Activated B cell treated with CpG ODN at 0.5 μM for 24 hours (primary cell): ENCODE results near the gene MCF2L2. TPM values are rescaled to one million over a fixed set of nuclear protein-coding genes. Genes with fewer than 3 reads are reported as not detected.

ENCODE experiments used
- ATAC-seq: fragments of 200-7000 bp; cut with Tn5 transposase; one replicate; pipeline ENCODE4 v1.10.0; 2021; ENCODE audit warnings: low read depth, mild to moderate bottlenecking, moderate library complexity
- CTCF ChIA-PET: fragments of 350-600 bp; sonication (Branson Sonifier 250); formaldehyde crosslinking; loops from one replicate; lab custom pipeline; 2021; ENCODE audit warnings: antibody characterized with exemption; lab: Charles Lee
- POLR2A ChIA-PET: fragments of 350-600 bp; sonication (Branson Sonifier 250); formaldehyde crosslinking; loops from one replicate; lab custom pipeline; 2021; ENCODE audit warnings: antibody characterized with exemption; lab: Charles Lee
- DNase-seq: peaks from one replicate; pipeline ENCODE4 v3.0.0; 2022
- H3K27ac Mint-ChIP-seq: one replicate; pipeline ENCODE4 v1.8.0; 2020; ENCODE audit warnings: mixed read lengths
- H3K27me3 Mint-ChIP-seq: one replicate; pipeline ENCODE4 v1.8.0; 2021; ENCODE audit warnings: mixed read lengths
- H3K36me3 Mint-ChIP-seq: one replicate; pipeline ENCODE4 v1.8.0; 2021; ENCODE audit warnings: low read depth, mixed read lengths
- H3K4me1 Mint-ChIP-seq: one replicate; pipeline ENCODE4 v1.8.0; 2021; ENCODE audit warnings: mixed read lengths
- H3K4me3 Mint-ChIP-seq: one replicate; pipeline ENCODE4 v1.8.0; 2020; ENCODE audit warnings: mild to moderate bottlenecking, mixed read lengths
- H3K9me3 Mint-ChIP-seq: one replicate; pipeline ENCODE4 v1.8.0; 2020; ENCODE audit warnings: mixed read lengths
- CTCF ChIP-seq: fragments of 200-600 bp; IDR thresholded peaks from one replicate; pipeline ENCODE4 v1.8.0; 2022; ENCODE audit warnings: antibody characterized with exemption, mild to moderate bottlenecking
- intact Hi-C: fragments of 100-400 bp; cut with micrococcal nuclease; formaldehyde crosslinking; loops from one replicate; pipeline ENCODE4 v1.15.1; 2024
- total RNA-seq: library from RNA; stranded (reverse); gene quantifications from 2 replicates; pipeline ENCODE4 v1.2.3, GENCODE V29; 2022

The MCF2L2 gene
- total RNA-seq, 1 donor from 2014 or later = 2.4 TPM

DNA sequence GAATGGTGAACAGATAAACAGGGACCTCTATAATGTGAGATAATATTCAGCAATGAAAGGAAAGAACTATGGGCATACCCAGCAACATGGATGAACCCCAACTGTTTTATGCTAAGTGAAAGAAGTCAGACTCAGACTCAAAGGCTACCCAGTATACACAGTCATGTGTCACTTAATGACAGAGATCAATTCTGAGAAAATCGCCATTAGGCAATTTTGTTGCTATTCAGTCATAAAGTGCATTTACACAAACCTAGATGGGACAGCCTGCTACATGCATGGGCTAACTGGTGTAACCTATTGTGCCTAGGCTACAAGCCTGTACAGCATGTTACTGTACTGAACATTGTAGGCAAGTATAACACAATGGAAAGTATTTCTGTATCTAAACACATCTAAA lies 98.9 kb downstream of the MCF2L2 start:
- DNase-seq (no peak), ATAC-seq (no peak)
- Mint-ChIP-seq H3K4me3 (no peak overlapping the region), H3K4me1 (no peaks in the 10 kb centered on the region), H3K36me3 (no peaks in the 10 kb centered on the region), H3K9me3 (no peaks in the 10 kb centered on the region), H3K27ac (no peak overlapping the region), H3K27me3 (peaks cover 8% of the 10 kb centered on the region)
- ChIA-PET POLR2A (no interaction called here), CTCF (no interaction called here)
- TF ChIP-seq CTCF = no peak
- intact Hi-C loops = no loop called here

DNA sequence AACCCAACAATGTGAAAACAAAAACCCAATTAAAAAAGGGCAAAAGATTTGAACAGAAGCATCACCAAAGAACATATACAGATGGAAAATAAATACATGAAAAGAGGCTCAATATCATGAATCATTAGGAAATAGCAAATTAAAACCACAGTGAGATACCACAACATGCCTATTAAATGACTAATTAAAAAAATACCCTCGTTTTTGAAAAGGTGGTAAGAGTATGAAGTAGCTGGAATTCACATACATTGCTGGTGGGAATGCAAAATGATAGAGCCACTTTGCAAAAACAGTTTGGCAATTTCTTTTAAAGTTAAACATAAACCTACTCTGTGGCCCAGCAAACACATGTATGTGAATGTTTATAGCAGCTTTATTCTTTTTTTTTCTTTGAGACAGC lies 99.6 kb downstream of the MCF2L2 start:
- Mint-ChIP-seq H3K27me3 (peaks cover 8% of the 10 kb centered on the region), H3K27ac (no peak overlapping the region), H3K9me3 (no peaks in the 10 kb centered on the region), H3K36me3 (no peaks in the 10 kb centered on the region), H3K4me3 (no peak overlapping the region), H3K4me1 (no peaks in the 10 kb centered on the region)
- TF ChIP-seq CTCF = no peak
- DNase-seq = no peak
- ChIA-PET POLR2A (no interaction called here), CTCF (no interaction called here)
- ATAC-seq = no peak
- intact Hi-C loops = no loop called here

GRCh38 chr3:183328164-183328563 lies 100.3 kb downstream of the MCF2L2 start:
- no peaks in the 10 kb centered on the region for H3K36me3 Mint-ChIP-seq
- no peak for ATAC-seq
- ChIA-PET POLR2A (no interaction called here), CTCF (no interaction called here)
- no peaks in the 10 kb centered on the region for H3K9me3 Mint-ChIP-seq
- H3K4me1 Mint-ChIP-seq = no peaks in the 10 kb centered on the region
- intact Hi-C loops = no loop called here
- DNase-seq = no peak
- H3K4me3 Mint-ChIP-seq = no peak overlapping the region
- H3K27me3 Mint-ChIP-seq = peaks cover 8% of the 10 kb centered on the region
- H3K27ac Mint-ChIP-seq = no peak overlapping the region
- TF ChIP-seq CTCF = no peak

- POLR2A ChIA-PET = no interaction called here
- Mint-ChIP-seq H3K4me1 (no peaks in the 10 kb centered on the region), H3K27me3 (peaks cover 8% of the 10 kb centered on the region), H3K9me3 (no peaks in the 10 kb centered on the region), H3K4me3 (no peak overlapping the region), H3K27ac (no peak overlapping the region), H3K36me3 (no peaks in the 10 kb centered on the region)
- CTCF ChIA-PET = no interaction called here
- intact Hi-C loops = no loop called here
- ATAC-seq (no peak), DNase-seq (no peak)
- no peak for TF ChIP-seq CTCF
Observed at GRCh38 chr3:183327343-183327742, 101.1 kb downstream of the MCF2L2 start.

- Mint-ChIP-seq H3K4me3 (no peak overlapping the region), H3K4me1 (no peaks in the 10 kb centered on the region), H3K27me3 (peaks cover 3% of the 10 kb centered on the region), H3K9me3 (no peaks in the 10 kb centered on the region), H3K27ac (no peak overlapping the region), H3K36me3 (no peaks in the 10 kb centered on the region)
- ChIA-PET POLR2A (interaction anchor here (0.6 kb wide), 1 partner anchor 38 kb away, joined by 4 read pairs; no protein-coding TSS in a partner anchor), CTCF (no interaction called here)
- DNase-seq (no peak), ATAC-seq (no peak)
- intact Hi-C loops = no loop called here
- TF ChIP-seq CTCF = no peak
Observed at GRCh38 chr3:183324083-183324482, 104.3 kb downstream of the MCF2L2 start.
